Lower leg skin (tissue), 4 donors: ENCODE results near the gene GH2. TPM values are rescaled to one million over a fixed set of nuclear protein-coding genes. Genes with fewer than 3 reads are reported as not detected.
"Not testable (repeated sequence)": the region's sequence is repeated elsewhere in the genome, so short reads cannot be mapped to it uniquely, and the experiment has no call there.

ENCODE experiments used
- DNase-seq, 2 donors: peaks; one replicate each; pipeline ENCODE4 v3.0.0-alpha.2; 2019; ENCODE audit warnings: low spot score in 2 of 2
- H3K4me3 ChIP-seq: fragments of 200-600 bp; sonication (generic); 2 replicates; pipeline ENCODE4 v1.5.1; 2017; ENCODE audit warnings: mild to moderate bottlenecking, low read depth; ENCODE audit not compliant: poor library complexity, severe bottlenecking
- POLR2A ChIP-seq, 2 donors: fragments of 450-650 bp; IDR thresholded peaks; one replicate each; pipeline ENCODE4 v1.6.1; 2016 to 2017; ENCODE audit warnings: antibody characterized with exemption in 2 of 2, mild to moderate bottlenecking in 1 of 2, moderate library complexity in 1 of 2
- whole genome bisulfite sequencing, 2 donors: methylation state at CpG; one replicate each; pipeline ENCODE4 v1.1.5; 2018; 5-methylcytosine and 5-hydroxymethylcytosine counted together
- intact Hi-C: fragments of 100-400 bp; cut with DNase I; formaldehyde crosslinking; loops from one replicate; pipeline ENCODE4 v1.15.0; 2023; ENCODE audit warnings: low total_unique reads
- total RNA-seq, 4 donors: library from RNA; depleted of rRNA; stranded (reverse); fragments of >200 nt; gene quantifications; one replicate each; pipeline ENCODE4 v1.1.0, GENCODE V29; 2016
- TF ChIP-seq, protein P1 (sequence below), 3 donors: fragments of 450-650 bp; IDR thresholded peaks; one replicate each; pipeline ENCODE4 v1.5.1; 2016; ENCODE audit warnings: antibody characterized with exemption in 3 of 3, mild to moderate bottlenecking in 3 of 3, moderate library complexity in 2 of 3

The GH2 gene
- total RNA-seq, 4 donors from 2014 or later: not detected

DNA sequence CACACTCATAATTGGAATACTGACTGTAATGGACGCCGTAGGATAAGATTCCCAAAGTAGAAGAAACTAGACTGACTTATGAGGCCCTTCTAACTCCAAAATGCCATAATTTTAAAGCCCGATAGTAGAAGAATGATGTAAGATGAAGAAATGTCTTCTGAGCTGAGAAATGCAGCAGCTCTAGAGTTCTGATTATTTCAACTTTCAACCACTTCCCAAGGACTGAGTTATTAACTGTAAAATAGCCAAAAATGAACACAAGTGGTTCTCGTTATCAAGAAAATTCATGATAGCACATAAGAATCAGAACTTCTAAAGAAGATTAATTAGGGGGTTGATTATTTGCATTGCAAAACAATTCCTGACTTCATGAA lies 11.5 kb downstream of the GH2 start:
- WGBS, 2 donors: 79 to 85% methylated on average over 4 of the region's 4 CpGs
- intact Hi-C loops, H3K4me3 ChIP-seq, DNase-seq: not testable (repeated sequence)

DNA sequence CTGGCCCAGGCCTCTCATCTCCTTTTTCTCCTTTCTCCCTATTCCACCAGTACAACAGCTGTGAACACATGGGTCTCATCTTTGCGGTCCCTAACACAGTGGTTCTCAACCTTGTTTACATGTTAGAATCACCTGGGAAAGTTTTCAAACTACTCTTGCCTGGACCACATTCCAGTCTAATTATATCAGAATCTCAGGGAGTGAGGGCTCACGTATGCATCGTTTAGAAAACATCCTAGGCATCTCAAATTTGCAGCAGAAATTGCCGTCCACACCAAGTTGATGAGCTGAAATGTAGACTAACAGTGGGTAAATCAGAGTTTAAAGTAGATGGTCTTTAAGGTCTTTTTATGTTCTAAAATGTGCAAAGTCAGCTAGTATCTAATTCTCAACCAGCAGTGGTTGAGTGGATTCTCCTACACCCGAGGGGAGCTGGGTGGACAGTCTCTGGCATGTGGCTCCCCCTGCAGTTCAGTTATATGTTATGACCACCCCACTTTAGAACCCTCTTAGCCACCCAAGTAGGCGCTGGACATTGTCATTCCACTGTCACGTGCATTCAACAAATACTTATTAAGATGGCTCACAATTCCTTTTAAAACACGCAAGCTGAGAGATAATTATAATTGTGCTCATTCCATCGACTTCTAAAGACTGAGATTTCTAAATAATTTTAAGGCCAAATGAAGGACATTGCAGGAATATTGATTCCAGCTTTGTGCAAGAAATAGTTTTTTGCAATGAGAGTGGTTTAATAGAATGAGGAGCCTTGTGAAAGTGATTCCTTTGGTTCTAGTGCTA lies 12.1 kb downstream of the GH2 start:
- intact Hi-C loops, H3K4me3 ChIP-seq, DNase-seq: not testable (repeated sequence)
- WGBS, 2 donors: 47 to 54% methylated on average over 9 of the region's 9 CpGs

DNA sequence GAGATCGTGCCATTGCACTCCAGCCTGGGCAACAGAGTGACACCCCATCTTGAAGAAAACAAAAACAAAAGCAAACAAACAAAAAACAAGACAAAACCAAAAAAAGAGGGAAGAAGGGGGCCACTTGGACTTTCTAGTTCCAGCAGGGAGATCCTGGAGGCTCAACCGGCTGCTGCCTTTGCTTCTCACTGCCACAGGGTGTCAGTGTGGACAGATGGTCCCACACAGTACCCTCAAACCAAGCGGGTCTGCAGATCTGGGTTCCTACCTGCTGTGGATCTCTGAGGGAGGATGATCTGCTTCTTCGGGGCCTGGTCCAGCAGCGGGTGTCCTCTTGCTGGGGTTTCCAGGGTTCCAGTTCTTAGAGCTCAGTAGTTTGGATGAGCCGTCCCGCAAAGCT lies 15.1 kb downstream of the GH2 start:
- H3K4me3 ChIP-seq, DNase-seq, intact Hi-C loops: not testable (repeated sequence)
- 85 to 90% methylated on average over 7 of the region's 7 CpGs for WGBS, 2 donors

DNA sequence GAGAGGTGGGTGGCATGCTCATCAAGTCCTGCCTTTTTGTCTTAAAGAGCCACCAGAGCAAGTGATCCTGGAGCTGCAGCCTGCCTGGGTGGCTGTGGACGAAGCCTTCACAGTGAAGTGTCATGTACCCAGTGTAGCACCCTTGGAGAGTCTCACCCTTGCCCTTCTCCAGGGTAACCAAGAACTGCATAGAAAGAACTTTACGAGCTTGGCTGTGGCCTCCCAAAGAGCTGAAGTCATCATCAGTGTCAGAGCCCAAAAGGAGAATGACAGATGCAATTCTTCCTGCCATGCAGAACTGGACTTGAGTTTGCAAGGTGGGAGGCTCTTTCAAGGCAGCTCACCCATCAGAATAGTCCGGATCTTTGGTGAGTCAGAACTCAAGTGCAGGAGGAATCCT lies 22.5 kb downstream of the GH2 start:
- no peak for DNase-seq
- WGBS, 2 donors: 81 to 82% methylated on average over 3 of the region's 3 CpGs
- intact Hi-C loops: no loop called here
- no peak for TF ChIP-seq POLR2A (IDR thresholded peaks at IDR 0.05)
- TF ChIP-seq, protein P1, sequence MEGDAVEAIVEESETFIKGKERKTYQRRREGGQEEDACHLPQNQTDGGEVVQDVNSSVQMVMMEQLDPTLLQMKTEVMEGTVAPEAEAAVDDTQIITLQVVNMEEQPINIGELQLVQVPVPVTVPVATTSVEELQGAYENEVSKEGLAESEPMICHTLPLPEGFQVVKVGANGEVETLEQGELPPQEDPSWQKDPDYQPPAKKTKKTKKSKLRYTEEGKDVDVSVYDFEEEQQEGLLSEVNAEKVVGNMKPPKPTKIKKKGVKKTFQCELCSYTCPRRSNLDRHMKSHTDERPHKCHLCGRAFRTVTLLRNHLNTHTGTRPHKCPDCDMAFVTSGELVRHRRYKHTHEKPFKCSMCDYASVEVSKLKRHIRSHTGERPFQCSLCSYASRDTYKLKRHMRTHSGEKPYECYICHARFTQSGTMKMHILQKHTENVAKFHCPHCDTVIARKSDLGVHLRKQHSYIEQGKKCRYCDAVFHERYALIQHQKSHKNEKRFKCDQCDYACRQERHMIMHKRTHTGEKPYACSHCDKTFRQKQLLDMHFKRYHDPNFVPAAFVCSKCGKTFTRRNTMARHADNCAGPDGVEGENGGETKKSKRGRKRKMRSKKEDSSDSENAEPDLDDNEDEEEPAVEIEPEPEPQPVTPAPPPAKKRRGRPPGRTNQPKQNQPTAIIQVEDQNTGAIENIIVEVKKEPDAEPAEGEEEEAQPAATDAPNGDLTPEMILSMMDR (IDR thresholded peaks at IDR 0.05): no peak
- no peak overlapping the region for H3K4me3 ChIP-seq

DNA sequence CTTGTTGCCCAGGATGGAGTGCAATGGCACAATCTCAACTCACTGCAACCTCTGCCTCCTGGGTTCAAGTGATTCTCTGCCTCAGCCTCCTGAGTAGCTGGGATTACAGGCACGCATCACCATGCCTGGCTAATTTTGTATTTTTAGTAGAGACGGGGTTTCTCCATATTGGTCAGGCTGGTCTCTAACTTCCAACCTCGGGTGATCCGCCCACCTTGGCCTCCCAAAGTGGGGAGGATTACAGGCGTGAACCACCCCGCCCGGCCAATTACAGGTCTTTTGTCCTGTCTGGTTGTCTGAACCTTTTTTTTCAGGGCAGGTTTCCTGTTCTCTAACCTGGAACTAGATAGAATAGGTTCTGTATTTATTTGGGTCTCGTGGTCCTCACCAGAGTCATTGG lies 25.3 kb downstream of the GH2 start:
- intact Hi-C loops, H3K4me3 ChIP-seq, DNase-seq: not testable (repeated sequence)
- WGBS, 2 donors: 89 to 93% methylated on average over 8 of the region's 8 CpGs

DNA sequence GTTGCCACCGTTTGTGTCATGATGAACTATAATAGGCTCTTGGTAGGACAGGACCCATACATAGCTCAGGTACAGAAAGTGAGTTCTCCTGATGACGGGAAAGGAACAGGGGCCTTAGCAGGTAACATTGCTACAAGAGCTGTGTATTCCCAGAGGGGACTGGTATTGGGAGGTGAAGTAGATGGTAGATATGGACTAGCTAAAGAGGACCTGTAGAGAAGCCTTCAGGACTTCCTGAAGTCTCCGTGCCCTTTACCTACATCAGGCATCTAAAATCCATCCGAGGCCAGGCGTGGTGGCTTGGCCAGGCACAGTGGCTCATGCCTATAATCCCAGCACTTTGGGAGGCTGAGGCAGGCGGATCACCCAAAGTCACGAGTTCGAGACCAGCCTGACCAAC lies 26.6 kb downstream of the GH2 start:
- intact Hi-C loops: no loop called here
- TF ChIP-seq, protein P1 (IDR thresholded peaks at IDR 0.05): no peak
- TF ChIP-seq POLR2A (IDR thresholded peaks at IDR 0.05): no peak
- no peak overlapping the region for H3K4me3 ChIP-seq
- 94 to 97% methylated on average over 8 of the region's 8 CpGs for WGBS, 2 donors
- no peak for DNase-seq

DNA sequence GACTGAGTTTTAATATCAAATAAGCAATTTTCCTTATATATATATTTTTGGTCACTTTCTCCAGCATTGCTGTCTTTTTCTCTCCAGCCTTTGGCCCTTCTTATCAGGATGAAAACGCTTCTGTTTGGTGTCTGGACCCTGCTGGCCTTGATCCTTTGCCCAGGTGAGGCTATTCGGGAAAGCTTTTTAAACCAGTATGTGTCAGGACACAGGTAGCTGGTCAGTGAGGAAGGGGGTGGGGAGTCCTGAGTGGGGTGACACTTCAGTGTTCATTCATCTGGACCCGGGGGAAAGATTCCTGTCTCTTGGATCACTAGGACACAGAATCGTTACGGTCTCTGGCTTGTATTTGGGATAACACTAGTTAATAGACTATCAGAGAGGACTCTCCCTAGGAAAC lies 27.0 kb downstream of the GH2 start:
- intact Hi-C loops: no loop called here
- H3K4me3 ChIP-seq: no peak overlapping the region
- WGBS, 2 donors: 87 to 90% methylated on average over 5 of the region's 5 CpGs
- no peak for TF ChIP-seq POLR2A (IDR thresholded peaks at IDR 0.05)
- TF ChIP-seq, protein P1 (IDR thresholded peaks at IDR 0.05): no peak
- no peak for DNase-seq

DNA sequence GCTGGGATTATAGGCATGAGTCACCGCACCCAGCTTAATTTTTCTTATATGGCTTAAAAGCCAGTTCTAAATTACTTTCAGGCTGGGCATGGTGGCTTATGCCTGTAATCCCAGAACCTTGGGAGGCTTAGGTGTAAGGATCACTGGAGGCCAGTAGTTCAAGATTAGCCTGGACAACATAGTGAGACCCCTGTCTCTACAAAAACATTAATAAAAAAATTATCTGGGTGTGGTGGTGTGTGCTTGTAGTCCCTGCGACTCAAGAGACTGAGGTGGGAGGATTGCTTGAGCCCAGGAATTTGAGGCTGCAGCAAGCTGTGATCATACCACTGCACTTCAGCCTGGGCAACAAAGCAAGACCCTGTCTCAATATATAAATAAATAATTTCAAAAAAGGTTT lies 28.5 kb downstream of the GH2 start:
- H3K4me3 ChIP-seq: no peak overlapping the region
- TF ChIP-seq, protein P1 (IDR thresholded peaks at IDR 0.05): no peak
- no peak for TF ChIP-seq POLR2A (IDR thresholded peaks at IDR 0.05)
- DNase-seq: no peak
- 82 to 94% methylated on average over 2 of the region's 2 CpGs for WGBS, 2 donors
- intact Hi-C loops: no loop called here
